Chondrocyte (in vitro differentiated cells): ENCODE results near the gene EEIG1. TPM values are rescaled to one million over a fixed set of nuclear protein-coding genes. Genes with fewer than 3 reads are reported as not detected.
A peak's percentile ranks its signal among the peaks of the same experiment; 100 is the strongest.

Experiments used
- DNase-seq: peaks from one replicate; pipeline ENCODE4 v3.0.0; 2021; ENCODE audit warnings: mixed read lengths, low spot score
- H3K27ac Mint-ChIP-seq: one replicate; pipeline ENCODE4 v1.8.0; 2021; ENCODE audit warnings: mild to moderate bottlenecking, moderate library complexity, mixed read lengths; ENCODE audit not compliant: unreplicated experiment
- H3K27me3 Mint-ChIP-seq: 2 replicates; pipeline ENCODE4 v1.8.0; 2021; ENCODE audit warnings: low read depth, mixed read lengths
- H3K36me3 Mint-ChIP-seq: 2 replicates; pipeline ENCODE4 v1.8.0; 2021; ENCODE audit warnings: low read depth, mixed read lengths
- H3K4me1 Mint-ChIP-seq: 2 replicates; pipeline ENCODE4 v1.8.0; 2021; ENCODE audit warnings: low read depth, mild to moderate bottlenecking, mixed read lengths
- H3K4me3 Mint-ChIP-seq: one replicate; pipeline ENCODE4 v1.8.0; 2021; ENCODE audit warnings: mild to moderate bottlenecking, moderate library complexity, mixed read lengths; ENCODE audit not compliant: unreplicated experiment
- H3K9me3 Mint-ChIP-seq: 2 replicates; pipeline ENCODE4 v1.8.0; 2021; ENCODE audit warnings: low read depth, mixed read lengths
- total RNA-seq: library from RNA; stranded (reverse); gene quantifications from 3 replicates; pipeline ENCODE4 v1.2.1, GENCODE V29; 2021
- TF ChIP-seq, protein P1 (sequence below): fragments of 200-600 bp; sonication (generic); IDR thresholded peaks from 2 replicates; pipeline ENCODE4 v1.5.0; 2021; ENCODE audit warnings: antibody characterized with exemption, mild to moderate bottlenecking, moderate library complexity

EEIG1 gene
- total RNA-seq, 1 donor from 2014 or later = 63.0 TPM

- H3K36me3 Mint-ChIP-seq = peaks cover 2% of the 10 kb centered on the region
- DNase-seq = no peak
- H3K9me3 Mint-ChIP-seq = peaks cover 4% of the 10 kb centered on the region
- no peak overlapping the region for H3K4me3 Mint-ChIP-seq
- no peaks in the 10 kb centered on the region for H3K27me3 Mint-ChIP-seq
- TF ChIP-seq, protein P1, sequence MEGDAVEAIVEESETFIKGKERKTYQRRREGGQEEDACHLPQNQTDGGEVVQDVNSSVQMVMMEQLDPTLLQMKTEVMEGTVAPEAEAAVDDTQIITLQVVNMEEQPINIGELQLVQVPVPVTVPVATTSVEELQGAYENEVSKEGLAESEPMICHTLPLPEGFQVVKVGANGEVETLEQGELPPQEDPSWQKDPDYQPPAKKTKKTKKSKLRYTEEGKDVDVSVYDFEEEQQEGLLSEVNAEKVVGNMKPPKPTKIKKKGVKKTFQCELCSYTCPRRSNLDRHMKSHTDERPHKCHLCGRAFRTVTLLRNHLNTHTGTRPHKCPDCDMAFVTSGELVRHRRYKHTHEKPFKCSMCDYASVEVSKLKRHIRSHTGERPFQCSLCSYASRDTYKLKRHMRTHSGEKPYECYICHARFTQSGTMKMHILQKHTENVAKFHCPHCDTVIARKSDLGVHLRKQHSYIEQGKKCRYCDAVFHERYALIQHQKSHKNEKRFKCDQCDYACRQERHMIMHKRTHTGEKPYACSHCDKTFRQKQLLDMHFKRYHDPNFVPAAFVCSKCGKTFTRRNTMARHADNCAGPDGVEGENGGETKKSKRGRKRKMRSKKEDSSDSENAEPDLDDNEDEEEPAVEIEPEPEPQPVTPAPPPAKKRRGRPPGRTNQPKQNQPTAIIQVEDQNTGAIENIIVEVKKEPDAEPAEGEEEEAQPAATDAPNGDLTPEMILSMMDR = no peak
- H3K4me1 Mint-ChIP-seq = peaks cover 16% of the 10 kb centered on the region
- H3K27ac Mint-ChIP-seq = no peak overlapping the region
Measured at GRCh38 chr9:128005923-128006322, 25.1 kb upstream of the EEIG1 start.

DNA sequence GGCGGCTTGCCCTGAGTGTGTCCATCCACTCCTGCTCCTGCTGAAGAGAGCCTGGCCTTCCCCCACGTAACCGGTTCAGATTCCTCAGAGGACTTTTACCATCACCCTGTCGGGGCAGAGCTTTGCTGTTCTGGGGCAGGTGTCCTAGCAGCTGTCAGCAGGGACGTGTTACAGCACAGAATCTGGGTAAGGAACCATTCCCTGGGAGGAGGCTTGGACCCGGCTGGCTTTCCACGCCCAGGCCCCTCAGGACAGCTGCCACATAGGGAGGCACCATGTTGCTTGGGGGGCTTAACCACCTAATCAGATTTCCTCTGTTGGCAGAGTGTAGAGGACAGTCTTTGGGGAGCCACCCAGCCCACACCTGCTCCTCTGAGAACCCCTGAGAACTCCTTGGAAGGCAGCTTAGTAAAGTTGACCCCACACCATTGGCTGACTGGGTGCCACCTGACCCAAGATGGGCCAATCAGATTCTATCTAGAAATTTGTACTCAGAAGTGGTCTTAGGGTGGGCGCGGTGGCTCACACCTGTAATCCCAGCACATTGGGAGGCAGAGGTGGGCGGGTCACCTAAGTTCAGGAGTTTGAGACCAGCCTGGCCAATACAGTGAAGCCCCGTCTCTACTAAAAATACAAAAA is 23.3 kb upstream of the EEIG1 start:
- no peak overlapping the region for H3K4me3 Mint-ChIP-seq
- peaks cover 2% of the 10 kb centered on the region for H3K36me3 Mint-ChIP-seq
- DNase-seq = no peak
- peaks cover 7% of the 10 kb centered on the region for H3K9me3 Mint-ChIP-seq
- H3K4me1 Mint-ChIP-seq = peaks cover 16% of the 10 kb centered on the region
- H3K27me3 Mint-ChIP-seq = no peaks in the 10 kb centered on the region
- TF ChIP-seq, protein P1 = no peak
- no peak overlapping the region for H3K27ac Mint-ChIP-seq

- TF ChIP-seq, protein P1 = no peak
- Mint-ChIP-seq H3K27me3 (no peaks in the 10 kb centered on the region), H3K36me3 (peaks cover under 1% of the 10 kb centered on the region), H3K27ac (no peak overlapping the region), H3K4me1 (peaks cover 16% of the 10 kb centered on the region), H3K4me3 (no peak overlapping the region), H3K9me3 (peaks cover 5% of the 10 kb centered on the region)
- DNase-seq = no peak
Measured at GRCh38 chr9:128002959-128003358, 22.2 kb upstream of the EEIG1 start.

DNA sequence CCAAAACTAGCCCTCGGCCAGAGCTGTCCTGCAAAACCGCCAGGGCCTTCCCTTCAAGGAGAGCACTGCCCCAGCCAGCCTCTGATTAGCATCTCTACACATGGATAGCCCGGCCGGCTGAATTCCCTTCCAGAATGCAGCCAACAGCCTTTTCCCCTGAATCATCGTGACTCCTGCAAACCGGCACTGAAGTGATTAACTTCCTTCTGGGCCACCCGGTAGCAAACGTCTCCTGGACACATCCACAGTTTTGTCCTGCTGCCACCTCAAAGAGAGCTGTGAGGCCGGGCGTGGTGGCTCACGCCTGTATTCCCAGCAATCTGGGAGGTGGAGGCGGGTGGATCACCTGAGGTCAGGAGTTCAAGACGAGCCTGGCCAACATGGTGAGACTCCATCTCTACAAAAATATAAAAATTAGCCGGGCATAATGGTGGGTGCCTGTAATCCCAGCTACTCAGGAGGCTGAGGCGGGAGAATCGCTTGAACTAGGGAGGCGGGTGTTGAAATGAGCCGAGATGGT is 21.1 kb upstream of the EEIG1 start:
- Mint-ChIP-seq H3K9me3 (peaks cover 4% of the 10 kb centered on the region), H3K27me3 (no peaks in the 10 kb centered on the region), H3K4me3 (no peak overlapping the region), H3K27ac (peak overlapping the region; percentile 73), H3K36me3 (no peaks in the 10 kb centered on the region), H3K4me1 (peaks cover 13% of the 10 kb centered on the region)
- DNase-seq = no peak
- TF ChIP-seq, protein P1 = no peak

DNA sequence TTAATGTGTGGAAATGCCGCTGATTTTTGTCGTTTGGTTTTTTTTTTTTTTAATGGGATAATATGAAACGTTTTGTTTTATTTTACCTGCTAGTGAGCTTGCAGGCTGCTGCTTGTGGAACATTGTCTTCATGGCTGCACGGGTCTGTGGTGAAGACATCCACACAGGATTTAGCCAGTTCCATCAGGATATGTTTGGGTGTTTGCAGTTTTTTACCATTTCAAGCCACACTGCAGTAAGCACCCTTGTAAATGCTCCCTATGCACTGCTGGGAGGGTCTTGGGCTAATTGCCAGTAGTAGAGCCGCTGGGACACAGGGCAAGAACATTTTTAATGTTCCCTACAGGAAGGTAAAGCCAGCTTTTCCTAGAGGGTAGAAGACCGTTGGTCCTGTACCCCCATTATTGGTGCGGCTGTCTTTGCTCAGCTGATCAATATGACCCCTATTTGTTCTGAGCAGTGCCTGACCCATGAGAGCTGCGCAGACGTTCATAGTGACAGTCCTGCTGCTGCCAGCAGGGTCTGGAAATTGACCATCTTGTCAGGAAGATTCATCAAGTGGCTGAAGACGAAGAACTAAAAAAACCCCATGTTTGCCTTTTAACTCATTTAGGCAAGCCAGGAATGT is 20.5 kb upstream of the EEIG1 start:
- Mint-ChIP-seq H3K36me3 (no peaks in the 10 kb centered on the region), H3K4me3 (no peak overlapping the region), H3K27me3 (no peaks in the 10 kb centered on the region), H3K4me1 (peaks cover 13% of the 10 kb centered on the region), H3K9me3 (peaks cover 4% of the 10 kb centered on the region), H3K27ac (peak overlapping the region; percentile 73)
- TF ChIP-seq, protein P1 = peak; percentile 12
- DNase-seq = no peak
